CD4-positive, alpha-beta memory T cell (primary cell): Measurements from ENCODE around the gene MACIR. TPM values are rescaled to one million over a fixed set of nuclear protein-coding genes. Genes with fewer than 3 reads are reported as not detected.
"Not testable (repeated sequence)": the region's sequence is repeated elsewhere in the genome, so short reads cannot be mapped to it uniquely, and the experiment has no call there.

Experiments used
- CTCF ChIA-PET: fragments of 350-600 bp; sonication (Branson Sonifier 250); formaldehyde crosslinking; loops from one replicate; lab custom pipeline; 2021; ENCODE audit warnings: inconsistent platforms; ENCODE audit not compliant: partially characterized antibody; lab: Charles Lee
- POLR2A ChIA-PET: fragments of 350-600 bp; sonication (Branson Sonifier 250); formaldehyde crosslinking; loops from one replicate; lab custom pipeline; 2021; ENCODE audit not compliant: partially characterized antibody; lab: Charles Lee
- DNase-seq, 5 donors: peaks; one replicate each; pipeline versions ENCODE4 v3.0.0 to v3.0.0-alpha.2; 2020 to 2022; ENCODE audit warnings: mixed read lengths in 1 of 5
- H3K27ac ChIP-seq: one replicate; pipeline ENCODE4 v1.7.0; 2013; ENCODE audit warnings: low read depth, low read length
- H3K27me3 ChIP-seq: 2 replicates; pipeline ENCODE4 v1.7.0; 2013; ENCODE audit warnings: mild to moderate bottlenecking, low read length, moderate library complexity; ENCODE audit not compliant: insufficient read depth
- H3K36me3 ChIP-seq: 2 replicates; pipeline ENCODE4 v1.7.0; 2013; ENCODE audit warnings: mild to moderate bottlenecking, low read length, moderate library complexity; ENCODE audit not compliant: insufficient read depth
- H3K4me1 ChIP-seq: 2 replicates; pipeline ENCODE4 v1.7.0; 2013; ENCODE audit warnings: mild to moderate bottlenecking, low read length, moderate library complexity; ENCODE audit not compliant: insufficient read depth
- H3K4me3 ChIP-seq, 2 donors: one replicate each; pipeline ENCODE4 v1.7.0; 2013; ENCODE audit warnings: low read length in 2 of 2, mild to moderate bottlenecking in 1 of 2
- H3K9me3 ChIP-seq, 2 donors: one replicate each; pipeline ENCODE4 v1.7.0; 2013; ENCODE audit warnings: low read length in 2 of 2, control low read depth in 1 of 2; ENCODE audit not compliant: control insufficient read depth in 1 of 2
- H3K27ac Mint-ChIP-seq, 7 donors: one replicate each; pipeline ENCODE4 v1.8.0; 2020 to 2021; ENCODE audit warnings: mixed read lengths in 7 of 7, mild to moderate bottlenecking in 6 of 7, inconsistent platforms in 3 of 7, moderate library complexity in 3 of 7
- H3K27me3 Mint-ChIP-seq, 2 donors: one replicate each; pipeline ENCODE4 v1.8.0; 2020 to 2021; ENCODE audit warnings: mixed read lengths in 2 of 2
- H3K36me3 Mint-ChIP-seq, 2 donors: one replicate each; pipeline ENCODE4 v1.8.0; 2020 to 2021; ENCODE audit warnings: mixed read lengths in 2 of 2, inconsistent platforms in 1 of 2, mild to moderate bottlenecking in 1 of 2
- H3K4me1 Mint-ChIP-seq, 4 donors: one replicate each; pipeline ENCODE4 v1.8.0; 2020 to 2021; ENCODE audit warnings: mixed read lengths in 4 of 4, mild to moderate bottlenecking in 1 of 4
- H3K4me3 Mint-ChIP-seq, 8 donors: one replicate each; pipeline ENCODE4 v1.8.0; 2020 to 2021; ENCODE audit warnings: mixed read lengths in 8 of 8, mild to moderate bottlenecking in 7 of 8, moderate library complexity in 6 of 8, inconsistent platforms in 3 of 8
- H3K9me3 Mint-ChIP-seq, 8 donors: one replicate each; pipeline ENCODE4 v1.8.0; 2020 to 2021; ENCODE audit warnings: mixed read lengths in 8 of 8, mild to moderate bottlenecking in 5 of 8, inconsistent platforms in 3 of 8, moderate library complexity in 1 of 8
- intact Hi-C: fragments of 100-400 bp; cut with micrococcal nuclease; formaldehyde crosslinking; loops from one replicate; pipeline ENCODE4 v1.15.1; 2023
- polyA plus RNA-seq, 2 donors: library from polyadenylated mRNA; unstranded; fragments of 300-500 nt; fragmentation: Illumina TruSeq; gene quantifications; one replicate each; pipeline ENCODE4 v1.2.3, GENCODE V29; 2021
- total RNA-seq, 2 experiments: library from RNA; stranded (reverse); gene quantifications; one replicate each; pipeline ENCODE4 v1.2.3, GENCODE V29; 2021

MACIR gene
- total and polyA plus RNA-seq, 4 experiments from 2014 or later: 2.1 to 4.3 (median 3.2) TPM

GRCh38 chr5:103217101-103217500 lies 41.5 kb upstream of the MACIR start:
- intact Hi-C loops: no loop called here
- Mint-ChIP-seq H3K27me3 (no peaks in the 10 kb centered on the region), H3K4me3 (no peak overlapping the region), H3K27ac (no peak overlapping the region), H3K9me3 (peaks cover 0 to 4% (median 0%) of the 10 kb centered on the region in 8 donors), H3K4me1 (peaks cover 3 to 7% (median 5%) of the 10 kb centered on the region in 4 donors), H3K36me3 (peaks cover 0 to 8% of the 10 kb centered on the region in 2 donors)
- Histone ChIP-seq H3K4me1 (peaks cover 2% of the 10 kb centered on the region), H3K9me3 (no peaks in the 10 kb centered on the region), H3K4me3 (no peak overlapping the region), H3K36me3 (no peaks in the 10 kb centered on the region), H3K27me3 (no peaks in the 10 kb centered on the region), H3K27ac (no peak overlapping the region)
- ChIA-PET CTCF (interaction anchor here (1.3 kb wide), 1 partner anchor 8 kb away, joined by 5 read pairs; no protein-coding TSS in a partner anchor), POLR2A (no interaction called here)
- no peak for DNase-seq

- peaks cover 0 to 8% of the 10 kb centered on the region in 2 donors for H3K36me3 Mint-ChIP-seq
- ChIA-PET POLR2A (no interaction called here), CTCF (no interaction called here)
- no peaks in the 10 kb centered on the region for H3K27me3 Mint-ChIP-seq
- H3K4me1 ChIP-seq: no peaks in the 10 kb centered on the region
- no peaks in the 10 kb centered on the region for H3K9me3 ChIP-seq
- no peaks in the 10 kb centered on the region for H3K27me3 ChIP-seq
- intact Hi-C loops: no loop called here
- peaks cover 0 to 4% (median 3%) of the 10 kb centered on the region in 4 donors for H3K4me1 Mint-ChIP-seq
- no peak for DNase-seq
- H3K36me3 ChIP-seq: no peaks in the 10 kb centered on the region
- peak overlapping the region in 1 of 7 donors; percentile 69 for H3K27ac Mint-ChIP-seq
- peaks cover 0 to 4% (median 0%) of the 10 kb centered on the region in 8 donors for H3K9me3 Mint-ChIP-seq
- no peak overlapping the region for H3K4me3 ChIP-seq
- no peak overlapping the region for H3K27ac ChIP-seq
- no peak overlapping the region for H3K4me3 Mint-ChIP-seq
These were observed 40.4 kb upstream of the MACIR start for GRCh38 chr5:103218164-103218563.

- H3K27ac Mint-ChIP-seq, H3K4me3 Mint-ChIP-seq, H3K4me1 Mint-ChIP-seq, H3K27me3 Mint-ChIP-seq, H3K4me1 ChIP-seq, H3K27ac ChIP-seq, CTCF ChIA-PET, intact Hi-C loops, H3K36me3 ChIP-seq, H3K4me3 ChIP-seq, H3K36me3 Mint-ChIP-seq, H3K27me3 ChIP-seq, POLR2A ChIA-PET, H3K9me3 Mint-ChIP-seq, DNase-seq, H3K9me3 ChIP-seq: not testable (repeated sequence)
These were observed 39.5 kb upstream of the MACIR start for GRCh38 chr5:103219074-103219473.

GRCh38 chr5:103223031-103223955 lies 35.3 kb upstream of the MACIR start:
- Mint-ChIP-seq H3K9me3 (peaks cover 0 to 6% (median 0%) of the 10 kb centered on the region in 8 donors), H3K36me3 (peaks cover 0 to 8% of the 10 kb centered on the region in 2 donors), H3K27me3 (peaks cover 15 to 23% of the 10 kb centered on the region in 2 donors), H3K4me3 (no peak overlapping the region), H3K27ac (no peak overlapping the region), H3K4me1 (no peaks in the 10 kb centered on the region)
- no peaks in the 10 kb centered on the region for H3K4me1 ChIP-seq
- no peaks in the 10 kb centered on the region for H3K9me3 ChIP-seq
- ChIA-PET CTCF (interaction anchor here (1.6 to 3.6 kb wide), 5 partner anchors 10 to 639 kb away, joined by 4 to 35 read pairs (median 8); no protein-coding TSS in a partner anchor), POLR2A (no interaction called here)
- no peaks in the 10 kb centered on the region for H3K36me3 ChIP-seq
- intact Hi-C loops: no loop called here
- H3K4me3 ChIP-seq: no peak overlapping the region
- DNase-seq: no peak
- H3K27me3 ChIP-seq: no peaks in the 10 kb centered on the region
- no peak overlapping the region for H3K27ac ChIP-seq

GRCh38 chr5:103224118-103224893 lies 34.3 kb upstream of the MACIR start:
- ChIA-PET CTCF (interaction anchor here (0.8 to 3.6 kb wide), 17 partner anchors 8 to 688 kb away, joined by 3 to 35 read pairs (median 5); partner anchors contain the start of gene MACIR), POLR2A (interaction anchor here (1.0 kb wide), 1 partner anchor 36 kb away, joined by 3 read pairs; no protein-coding TSS in a partner anchor)
- Mint-ChIP-seq H3K36me3 (peaks cover 0 to 5% of the 10 kb centered on the region in 2 donors), H3K4me1 (no peaks in the 10 kb centered on the region), H3K9me3 (peaks cover 0 to 6% (median 0%) of the 10 kb centered on the region in 8 donors), H3K27me3 (peaks cover 18 to 27% of the 10 kb centered on the region in 2 donors), H3K4me3 (no peak overlapping the region), H3K27ac (no peak overlapping the region)
- peak; percentile 41 to 56 (median 50) for DNase-seq
- no peaks in the 10 kb centered on the region for H3K27me3 ChIP-seq
- H3K4me3 ChIP-seq: no peak overlapping the region
- H3K9me3 ChIP-seq: no peaks in the 10 kb centered on the region
- H3K4me1 ChIP-seq: no peaks in the 10 kb centered on the region
- H3K27ac ChIP-seq: no peak overlapping the region
- H3K36me3 ChIP-seq: no peaks in the 10 kb centered on the region
- intact Hi-C loops: loop anchor here (1.0 kb wide), 1 partner anchor 641 kb away; no protein-coding TSS in a partner anchor

- H3K27ac Mint-ChIP-seq: no peak overlapping the region
- POLR2A ChIA-PET: interaction anchor here (1.0 kb wide), 1 partner anchor 35 kb away, joined by 3 read pairs; no protein-coding TSS in a partner anchor
- peaks cover 0 to 5% (median 0%) of the 10 kb centered on the region in 8 donors for H3K9me3 Mint-ChIP-seq
- peaks cover 0 to under 1% of the 10 kb centered on the region in 2 donors for H3K36me3 Mint-ChIP-seq
- peaks cover 18 to 27% of the 10 kb centered on the region in 2 donors for H3K27me3 Mint-ChIP-seq
- Histone ChIP-seq H3K27me3 (no peaks in the 10 kb centered on the region), H3K27ac (no peak overlapping the region), H3K9me3 (no peaks in the 10 kb centered on the region), H3K36me3 (no peaks in the 10 kb centered on the region), H3K4me3 (no peak overlapping the region), H3K4me1 (no peaks in the 10 kb centered on the region)
- no peak overlapping the region for H3K4me3 Mint-ChIP-seq
- DNase-seq: no peak
- CTCF ChIA-PET: interaction anchor here (0.8 to 3.6 kb wide), 17 partner anchors 8 to 688 kb away, joined by 3 to 35 read pairs (median 5); partner anchors contain the start of gene MACIR
- intact Hi-C loops: loop anchor here (1.0 kb wide), 1 partner anchor 642 kb away; no protein-coding TSS in a partner anchor
- no peaks in the 10 kb centered on the region for H3K4me1 Mint-ChIP-seq
These were observed 33.7 kb upstream of the MACIR start for GRCh38 chr5:103224894-103225246.
